ENCODE results near the gene MAP3K7CL.

The MAP3K7CL gene

DNA sequence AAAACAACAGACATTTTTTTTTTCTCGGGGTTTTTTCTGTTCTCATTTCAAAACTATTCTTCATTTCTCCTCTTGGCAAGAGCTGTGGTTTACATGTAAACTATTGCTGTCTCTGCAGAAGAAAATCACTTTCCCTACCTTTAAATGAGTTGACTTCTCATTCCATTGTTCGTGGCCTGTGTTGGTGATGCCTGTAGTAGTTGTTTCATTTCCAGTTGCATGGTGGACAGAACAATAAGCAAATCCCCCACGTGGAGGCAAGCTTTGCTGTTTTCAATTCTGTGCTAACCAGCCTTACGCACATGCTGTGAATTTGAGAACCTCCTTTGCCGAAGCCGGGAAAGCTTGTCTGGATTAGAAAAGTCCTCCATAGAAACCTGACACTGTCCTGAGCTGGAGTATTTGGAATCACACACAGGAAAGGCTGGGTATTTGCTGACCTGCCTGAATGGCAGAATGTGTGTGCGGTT, 26.2 kb upstream of the MAP3K7CL start:
- no peak overlapping the region for H3K4me2 ChIP-seq (ENCODE audit: low read length)
- H3K9ac ChIP-seq (ENCODE audit: low read depth, low read length): no peak overlapping the region
- H3K4me1 ChIP-seq (ENCODE audit: control insufficient read depth, insufficient read depth, low read length): peaks cover 16% of the 10 kb centered on the region
- H3K27me3 ChIP-seq (ENCODE audit: control insufficient read depth, insufficient read depth, low read length): no peaks in the 10 kb centered on the region
- H3K9me3 ChIP-seq (replicated peaks; ENCODE audit: low read length): no peaks in the 10 kb centered on the region
- H3K36me3 ChIP-seq (ENCODE audit: insufficient read depth, low read length): no peaks in the 10 kb centered on the region
- no peak overlapping the region for H3K4me3 ChIP-seq (ENCODE audit: low read length)

DNA sequence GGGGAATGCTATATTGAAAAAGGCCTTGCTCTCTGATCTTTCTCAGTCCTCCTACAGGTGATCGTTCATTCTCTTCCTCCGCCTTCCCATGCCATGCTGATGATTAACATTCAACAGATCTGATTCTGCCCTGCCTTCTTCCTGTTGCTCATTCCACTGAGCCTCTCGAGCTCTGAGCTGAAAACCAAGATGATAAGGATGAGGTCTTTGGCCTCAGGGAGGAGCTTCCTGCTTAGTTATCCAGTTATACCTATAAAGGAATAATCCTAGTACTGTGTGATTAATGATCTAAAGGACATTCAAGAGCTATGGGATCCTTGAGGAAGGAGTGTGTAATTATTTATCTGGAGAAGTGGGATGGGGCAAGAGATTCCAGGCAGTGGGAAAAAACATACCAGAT, 25.2 kb upstream of the MAP3K7CL start:
- Histone ChIP-seq H3K36me3 (ENCODE audit: insufficient read depth, low read length) (no peaks in the 10 kb centered on the region), H3K4me2 (ENCODE audit: low read length) (peak overlapping the region; percentile 2), H3K4me3 (ENCODE audit: low read length) (no peak overlapping the region), H3K4me1 (ENCODE audit: control insufficient read depth, insufficient read depth, low read length) (peaks cover 16% of the 10 kb centered on the region), H3K9ac (ENCODE audit: low read depth, low read length) (no peak overlapping the region), H3K27me3 (ENCODE audit: control insufficient read depth, insufficient read depth, low read length) (no peaks in the 10 kb centered on the region), H3K9me3 (replicated peaks; ENCODE audit: low read length) (no peaks in the 10 kb centered on the region)

DNA sequence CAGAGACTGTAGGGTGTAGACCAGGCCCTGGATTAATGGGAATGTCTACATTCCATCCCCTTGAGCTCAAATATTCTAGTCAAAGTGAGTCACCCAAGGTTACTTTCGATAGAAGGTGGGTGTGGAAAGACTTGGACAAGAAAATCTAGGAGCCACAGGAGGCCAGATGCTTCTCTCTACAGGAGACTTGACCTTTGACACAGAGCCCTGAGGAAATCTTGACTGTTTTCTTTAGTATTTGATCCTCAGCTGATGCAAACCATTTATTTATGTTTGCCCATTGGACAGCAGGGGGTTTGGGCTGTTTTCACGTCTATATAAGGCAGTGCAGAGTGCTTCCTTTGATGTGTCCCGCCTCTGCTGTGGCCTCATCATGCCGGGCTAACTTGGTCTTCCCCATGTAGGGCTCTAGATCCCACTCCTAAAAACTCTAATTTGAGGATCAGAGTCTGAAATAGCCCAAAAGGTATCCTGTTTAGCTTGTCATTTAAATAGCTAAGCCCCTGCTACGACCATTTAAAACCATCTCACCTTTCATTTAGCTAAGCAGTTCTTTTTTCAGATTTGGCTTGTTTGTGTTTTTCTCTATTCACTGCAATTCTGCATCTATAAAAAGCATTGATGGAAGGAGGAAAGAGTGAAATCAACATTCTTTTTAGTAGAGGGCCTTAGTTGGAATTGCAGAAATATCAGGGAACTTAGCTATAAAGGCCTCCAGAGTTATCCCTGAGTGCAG, 15.5 kb upstream of the MAP3K7CL start:
- H3K36me3 ChIP-seq (ENCODE audit: insufficient read depth, low read length): no peaks in the 10 kb centered on the region
- no peaks in the 10 kb centered on the region for H3K27me3 ChIP-seq (ENCODE audit: control insufficient read depth, insufficient read depth, low read length)
- H3K4me3 ChIP-seq (ENCODE audit: low read length): no peak overlapping the region
- no peak overlapping the region for H3K9ac ChIP-seq (ENCODE audit: low read depth, low read length)
- peak overlapping the region; percentile 18 for H3K4me2 ChIP-seq (ENCODE audit: low read length)
- no peaks in the 10 kb centered on the region for H3K9me3 ChIP-seq (replicated peaks; ENCODE audit: low read length)
- H3K4me1 ChIP-seq (ENCODE audit: control insufficient read depth, insufficient read depth, low read length): peaks cover 18% of the 10 kb centered on the region

DNA sequence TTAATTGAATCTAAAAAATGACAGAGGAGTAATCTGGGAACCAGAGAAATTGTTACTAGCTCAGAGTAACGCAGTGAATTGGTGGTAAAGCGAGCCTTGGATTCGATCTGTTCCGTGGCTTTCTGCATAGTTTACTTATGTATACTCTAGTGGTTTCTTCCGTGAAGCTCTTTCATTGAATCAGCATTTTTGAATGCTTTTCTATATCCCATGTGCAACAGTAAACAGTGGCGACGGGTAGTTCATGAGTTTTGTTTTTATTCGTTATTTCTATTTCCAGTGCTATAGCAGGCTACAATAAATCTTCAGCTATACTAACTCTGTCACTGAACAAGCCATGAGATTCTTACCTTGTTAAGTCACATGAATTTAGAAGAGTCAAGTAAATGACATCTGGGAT, 14.5 kb upstream of the MAP3K7CL start:
- H3K9me3 ChIP-seq (replicated peaks; ENCODE audit: low read length): no peaks in the 10 kb centered on the region
- H3K4me2 ChIP-seq (ENCODE audit: low read length): no peak overlapping the region
- no peak overlapping the region for H3K4me3 ChIP-seq (ENCODE audit: low read length)
- H3K4me1 ChIP-seq (ENCODE audit: control insufficient read depth, insufficient read depth, low read length): peaks cover 18% of the 10 kb centered on the region
- H3K9ac ChIP-seq (ENCODE audit: low read depth, low read length): no peak overlapping the region
- H3K27me3 ChIP-seq (ENCODE audit: control insufficient read depth, insufficient read depth, low read length): no peaks in the 10 kb centered on the region
- no peaks in the 10 kb centered on the region for H3K36me3 ChIP-seq (ENCODE audit: insufficient read depth, low read length)

GRCh38 chr21:29117372-29117955, 13.0 kb upstream of the MAP3K7CL start:
- peaks cover 18% of the 10 kb centered on the region for H3K4me1 ChIP-seq (ENCODE audit: control insufficient read depth, insufficient read depth, low read length)

GRCh38 chr21:29121759-29122158, 8.7 kb upstream of the MAP3K7CL start:
- no peaks in the 10 kb centered on the region for H3K36me3 ChIP-seq (ENCODE audit: insufficient read depth, low read length)
- H3K4me2 ChIP-seq (ENCODE audit: low read length): no peak overlapping the region
- no peaks in the 10 kb centered on the region for H3K9me3 ChIP-seq (replicated peaks; ENCODE audit: low read length)
- H3K4me3 ChIP-seq (ENCODE audit: low read length): no peak overlapping the region
- no peaks in the 10 kb centered on the region for H3K27me3 ChIP-seq (ENCODE audit: control insufficient read depth, insufficient read depth, low read length)
- H3K4me1 ChIP-seq (ENCODE audit: control insufficient read depth, insufficient read depth, low read length): peaks cover 7% of the 10 kb centered on the region
- H3K9ac ChIP-seq (ENCODE audit: low read depth, low read length): no peak overlapping the region

More at GRCh38 chr21:29117372-29117955, 13.0 kb upstream of the MAP3K7CL start:
- Histone ChIP-seq H3K36me3 (ENCODE audit: insufficient read depth, low read length) (no peaks in the 10 kb centered on the region), H3K4me2 (ENCODE audit: low read length) (no peak overlapping the region), H3K4me3 (ENCODE audit: low read length) (no peak overlapping the region), H3K9ac (ENCODE audit: low read depth, low read length) (no peak overlapping the region), H3K9me3 (replicated peaks; ENCODE audit: low read length) (no peaks in the 10 kb centered on the region), H3K27me3 (ENCODE audit: control insufficient read depth, insufficient read depth, low read length) (no peaks in the 10 kb centered on the region)

DNA sequence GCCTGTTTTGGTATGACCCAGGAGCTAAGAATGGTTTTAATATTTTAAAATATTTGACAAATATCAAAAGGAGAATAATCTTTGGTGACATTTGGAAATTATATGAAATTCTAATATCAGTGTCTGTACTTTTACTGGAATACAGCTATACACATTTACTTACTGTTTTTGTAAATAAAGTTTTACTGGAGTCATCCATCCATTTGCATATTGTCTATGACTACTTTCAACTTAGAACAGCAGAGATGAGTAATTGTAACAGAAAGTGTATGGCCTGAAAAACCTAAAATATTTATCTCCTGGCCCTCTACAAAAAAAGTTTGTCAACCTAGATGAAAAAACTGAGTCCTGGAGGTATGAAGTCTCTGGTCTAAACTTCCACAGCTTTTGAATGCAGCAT, 5.8 kb upstream of the MAP3K7CL start:
- no peaks in the 10 kb centered on the region for H3K36me3 ChIP-seq (ENCODE audit: insufficient read depth, low read length)
- no peaks in the 10 kb centered on the region for H3K9me3 ChIP-seq (replicated peaks; ENCODE audit: low read length)
- H3K4me2 ChIP-seq (ENCODE audit: low read length): no peak overlapping the region
- peaks cover 5% of the 10 kb centered on the region for H3K4me1 ChIP-seq (ENCODE audit: control insufficient read depth, insufficient read depth, low read length)
- H3K27me3 ChIP-seq (ENCODE audit: control insufficient read depth, insufficient read depth, low read length): no peaks in the 10 kb centered on the region
- no peak overlapping the region for H3K9ac ChIP-seq (ENCODE audit: low read depth, low read length)
- H3K4me3 ChIP-seq (ENCODE audit: low read length): no peak overlapping the region

DNA sequence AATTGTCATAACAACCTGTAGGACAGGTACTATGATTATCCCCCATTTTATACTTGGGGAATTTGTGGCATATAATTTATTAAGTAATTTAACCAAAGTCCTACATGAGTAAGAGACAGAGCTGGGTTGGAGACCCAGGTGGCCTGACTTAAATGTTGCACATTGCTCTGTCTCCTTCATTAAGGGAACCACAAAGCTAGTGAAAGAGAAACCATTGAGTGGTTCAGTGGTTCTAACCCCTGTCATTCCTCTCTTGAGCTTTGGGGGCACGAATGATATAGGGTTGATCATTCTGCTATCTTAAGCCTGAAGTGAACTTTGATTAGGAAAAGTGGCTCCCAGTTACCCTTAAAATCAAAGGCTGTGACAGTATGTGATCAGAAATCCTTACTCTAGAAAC, 5.3 kb upstream of the MAP3K7CL start:
- Histone ChIP-seq H3K4me3 (ENCODE audit: low read length) (no peak overlapping the region), H3K27me3 (ENCODE audit: control insufficient read depth, insufficient read depth, low read length) (no peaks in the 10 kb centered on the region), H3K9ac (ENCODE audit: low read depth, low read length) (no peak overlapping the region), H3K4me2 (ENCODE audit: low read length) (no peak overlapping the region), H3K9me3 (replicated peaks; ENCODE audit: low read length) (no peaks in the 10 kb centered on the region), H3K4me1 (ENCODE audit: control insufficient read depth, insufficient read depth, low read length) (peaks cover 9% of the 10 kb centered on the region), H3K36me3 (ENCODE audit: insufficient read depth, low read length) (no peaks in the 10 kb centered on the region)

DNA sequence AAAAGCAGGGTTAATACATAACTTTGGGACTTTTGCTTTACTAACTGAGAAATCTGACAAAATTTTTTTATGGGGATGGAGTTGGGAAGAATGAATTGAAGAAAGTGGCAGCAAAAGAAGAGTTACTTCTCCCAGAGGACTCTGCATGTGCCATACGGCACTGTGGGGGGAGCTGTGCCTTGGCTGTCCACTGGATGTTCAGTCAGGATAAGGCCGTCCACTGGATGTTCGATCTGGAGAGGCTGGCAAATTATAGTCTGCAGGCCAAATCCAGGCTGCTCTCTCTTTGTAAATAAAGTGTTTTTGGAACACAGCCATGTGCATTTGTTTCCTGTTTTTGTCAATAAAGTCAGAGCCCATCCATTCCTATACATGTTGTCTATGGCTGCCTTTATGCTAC, 4.5 kb upstream of the MAP3K7CL start:
- Histone ChIP-seq H3K4me1 (ENCODE audit: control insufficient read depth, insufficient read depth, low read length) (peaks cover 15% of the 10 kb centered on the region), H3K36me3 (ENCODE audit: insufficient read depth, low read length) (no peaks in the 10 kb centered on the region), H3K4me2 (ENCODE audit: low read length) (no peak overlapping the region), H3K9me3 (replicated peaks; ENCODE audit: low read length) (no peaks in the 10 kb centered on the region), H3K27me3 (ENCODE audit: control insufficient read depth, insufficient read depth, low read length) (no peaks in the 10 kb centered on the region), H3K4me3 (ENCODE audit: low read length) (no peak overlapping the region), H3K9ac (ENCODE audit: low read depth, low read length) (no peak overlapping the region)

GRCh38 chr21:29133241-29133640, 2.8 kb downstream of the MAP3K7CL start:
- Histone ChIP-seq H3K27me3 (ENCODE audit: control insufficient read depth, insufficient read depth, low read length) (no peaks in the 10 kb centered on the region), H3K9ac (ENCODE audit: low read depth, low read length) (no peak overlapping the region), H3K36me3 (ENCODE audit: insufficient read depth, low read length) (no peaks in the 10 kb centered on the region), H3K4me2 (ENCODE audit: low read length) (no peak overlapping the region), H3K4me1 (ENCODE audit: control insufficient read depth, insufficient read depth, low read length) (peaks cover 22% of the 10 kb centered on the region), H3K9me3 (replicated peaks; ENCODE audit: low read length) (no peaks in the 10 kb centered on the region), H3K4me3 (ENCODE audit: low read length) (no peak overlapping the region)

DNA sequence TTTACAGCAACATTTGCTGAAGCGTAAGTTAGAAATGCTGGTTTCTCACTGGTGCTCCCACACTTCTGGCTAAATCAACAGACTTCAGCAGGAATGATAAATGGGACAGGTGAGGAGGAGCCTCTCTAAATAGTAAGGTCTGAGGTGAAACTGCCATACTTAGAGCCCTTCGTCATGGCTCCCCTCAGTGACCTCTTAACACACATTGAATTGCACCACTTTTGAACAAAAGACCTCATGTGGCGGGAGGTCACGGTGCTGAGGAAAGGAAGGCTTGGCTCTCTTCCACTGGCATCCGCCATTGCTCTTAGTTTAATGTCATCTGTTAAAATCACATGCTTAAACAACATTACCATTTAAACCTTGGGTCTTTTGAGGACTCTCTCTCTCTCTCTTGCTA, 3.4 kb downstream of the MAP3K7CL start:
- Histone ChIP-seq H3K4me3 (ENCODE audit: low read length) (no peak overlapping the region), H3K27me3 (ENCODE audit: control insufficient read depth, insufficient read depth, low read length) (no peaks in the 10 kb centered on the region)

GRCh38 chr21:29135481-29135880, 5.0 kb downstream of the MAP3K7CL start:
- no peak overlapping the region for H3K9ac ChIP-seq (ENCODE audit: low read depth, low read length)
- no peaks in the 10 kb centered on the region for H3K9me3 ChIP-seq (replicated peaks; ENCODE audit: low read length)
- peaks cover 13% of the 10 kb centered on the region for H3K4me1 ChIP-seq (ENCODE audit: control insufficient read depth, insufficient read depth, low read length)
- H3K27me3 ChIP-seq (ENCODE audit: control insufficient read depth, insufficient read depth, low read length): no peaks in the 10 kb centered on the region
- no peaks in the 10 kb centered on the region for H3K36me3 ChIP-seq (ENCODE audit: insufficient read depth, low read length)
- H3K4me2 ChIP-seq (ENCODE audit: low read length): no peak overlapping the region
- H3K4me3 ChIP-seq (ENCODE audit: low read length): no peak overlapping the region

More for the DNA sequence above, 3.4 kb downstream of the MAP3K7CL start:
- H3K4me1 ChIP-seq (ENCODE audit: control insufficient read depth, insufficient read depth, low read length): peaks cover 22% of the 10 kb centered on the region
- no peaks in the 10 kb centered on the region for H3K36me3 ChIP-seq (ENCODE audit: insufficient read depth, low read length)
- no peak overlapping the region for H3K4me2 ChIP-seq (ENCODE audit: low read length)
- H3K9ac ChIP-seq (ENCODE audit: low read depth, low read length): no peak overlapping the region
- no peaks in the 10 kb centered on the region for H3K9me3 ChIP-seq (replicated peaks; ENCODE audit: low read length)
